ENCODE measurements around the gene TMCO4. TPM values are rescaled to one million over a fixed set of nuclear protein-coding genes. Genes with fewer than 3 reads are reported as not detected.

TMCO4 gene
- total and polyA plus RNA-seq, 2 donors (not counting 1 experiment from before 2014, with no cell fraction given) = 21.7 to 31.3 TPM

DNA sequence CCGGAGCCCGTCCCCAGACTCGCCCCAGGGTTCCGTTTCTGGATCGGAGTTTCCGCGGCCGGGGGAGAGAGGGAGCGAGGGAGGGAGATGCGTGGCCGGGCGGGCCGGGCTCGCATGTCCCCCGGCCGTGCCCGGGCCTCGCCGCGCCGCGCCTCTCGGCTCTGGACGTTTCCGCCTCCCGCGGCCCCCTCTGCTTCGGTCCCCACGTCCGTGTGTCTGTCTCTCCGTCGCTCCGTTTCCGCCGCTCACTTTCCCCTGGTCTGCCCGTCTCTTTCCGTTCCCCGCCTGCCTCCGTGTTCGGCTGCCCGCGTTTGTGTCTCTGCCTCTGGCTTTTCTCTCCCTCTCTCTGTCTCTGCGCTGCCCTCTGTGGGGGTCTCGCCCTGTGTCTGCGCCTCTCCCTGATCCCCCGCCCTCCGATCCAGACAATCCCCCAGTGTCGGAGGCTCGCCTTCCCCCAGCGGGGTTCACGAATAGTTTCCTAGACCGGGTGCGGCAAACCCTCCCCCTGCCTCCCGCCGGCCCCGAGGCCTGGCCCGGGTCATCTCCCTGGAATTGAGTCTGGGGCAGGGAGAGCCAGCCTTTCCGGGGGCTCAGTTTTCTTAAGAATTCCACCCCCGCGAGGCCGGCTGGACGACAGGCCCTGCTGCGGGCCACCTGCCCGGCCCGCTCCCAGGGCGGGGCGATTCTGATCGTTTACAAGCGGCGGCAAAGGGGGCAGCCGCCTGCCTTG, 154.9 kb downstream of the TMCO4 start:
- peak overlapping the region; percentile 89 for H2AFZ ChIP-seq (ENCODE audit: insufficient read depth, low read depth, low read length, poor library complexity, severe bottlenecking)
- H3K9me3 Mint-ChIP-seq (ENCODE audit: insufficient read depth) = no peaks in the 10 kb centered on the region
- H3K4me1 ChIP-seq (ENCODE audit: control insufficient read depth in 2 of 2, insufficient read depth in 2 of 2, low read length in 2 of 2) = peaks cover 12 to 13% of the 10 kb centered on the region in 2 donors
- peak; percentile 23 for ATAC-seq (ENCODE audit: low read depth)
- TF ChIP-seq, protein P1, sequence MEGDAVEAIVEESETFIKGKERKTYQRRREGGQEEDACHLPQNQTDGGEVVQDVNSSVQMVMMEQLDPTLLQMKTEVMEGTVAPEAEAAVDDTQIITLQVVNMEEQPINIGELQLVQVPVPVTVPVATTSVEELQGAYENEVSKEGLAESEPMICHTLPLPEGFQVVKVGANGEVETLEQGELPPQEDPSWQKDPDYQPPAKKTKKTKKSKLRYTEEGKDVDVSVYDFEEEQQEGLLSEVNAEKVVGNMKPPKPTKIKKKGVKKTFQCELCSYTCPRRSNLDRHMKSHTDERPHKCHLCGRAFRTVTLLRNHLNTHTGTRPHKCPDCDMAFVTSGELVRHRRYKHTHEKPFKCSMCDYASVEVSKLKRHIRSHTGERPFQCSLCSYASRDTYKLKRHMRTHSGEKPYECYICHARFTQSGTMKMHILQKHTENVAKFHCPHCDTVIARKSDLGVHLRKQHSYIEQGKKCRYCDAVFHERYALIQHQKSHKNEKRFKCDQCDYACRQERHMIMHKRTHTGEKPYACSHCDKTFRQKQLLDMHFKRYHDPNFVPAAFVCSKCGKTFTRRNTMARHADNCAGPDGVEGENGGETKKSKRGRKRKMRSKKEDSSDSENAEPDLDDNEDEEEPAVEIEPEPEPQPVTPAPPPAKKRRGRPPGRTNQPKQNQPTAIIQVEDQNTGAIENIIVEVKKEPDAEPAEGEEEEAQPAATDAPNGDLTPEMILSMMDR (IDR thresholded peaks at IDR 0.05) = no peak
- peak; percentile 89 for TF ChIP-seq EZH2 (IDR thresholded peaks at IDR 0.05; ENCODE audit: borderline replicate concordance, insufficient read depth, low read depth, low read length, poor library complexity, severe bottlenecking)
- peak overlapping the region; percentile 27 for H3K27ac Mint-ChIP-seq
- peak overlapping the region in 4 of 5 experiments; percentile 19 to 67 (median 51) for H3K4me3 ChIP-seq (ENCODE audit: control extremely low read depth in 1 of 5, extremely low read depth in 1 of 5, insufficient read depth in 1 of 5, low read depth in 2 of 5, low read length in 4 of 5)
- H3K27ac ChIP-seq (ENCODE audit: low read length in 2 of 2) = no peak overlapping the region
- POLR2A ChIA-PET = no interaction called here
- no peaks in the 10 kb centered on the region for H3K36me3 ChIP-seq (replicated peaks in 1 of 2; ENCODE audit: control extremely low read depth in 1 of 2, control insufficient read depth in 1 of 2, extremely low read depth in 1 of 2, insufficient read depth in 2 of 2, low read length in 1 of 2)
- WGBS (ENCODE audit: insufficient coverage) = 6% methylated on average over 71 of the region's 71 CpGs
- CTCF ChIA-PET = no interaction called here
- H3K4me2 ChIP-seq (replicated peaks; ENCODE audit: low read depth, low read length, poor library complexity, severe bottlenecking) = peak overlapping the region; percentile 98
- no peaks in the 10 kb centered on the region for H4K20me1 ChIP-seq (ENCODE audit: control insufficient read depth, insufficient read depth, low read length, poor library complexity, severe bottlenecking)
- peaks cover 53% of the 10 kb centered on the region for H3K27me3 Mint-ChIP-seq
- intact Hi-C loops (cut with micrococcal nuclease) = no loop called here
- peaks cover 12% of the 10 kb centered on the region for H3K4me1 Mint-ChIP-seq
- no peaks in the 10 kb centered on the region for H3K79me2 ChIP-seq (ENCODE audit: control insufficient read depth, insufficient read depth, low read length)
- H3K4me3 Mint-ChIP-seq = peak overlapping the region; percentile 85
- H3K9me3 ChIP-seq (ENCODE audit: control extremely low read depth in 1 of 3, control insufficient read depth in 2 of 3, insufficient read depth in 1 of 3, low read length in 2 of 3) = peaks cover 0 to 6% (median 0%) of the 10 kb centered on the region in 3 donors
- peaks cover 0 to 49% (median 26%) of the 10 kb centered on the region in 4 experiments for H3K27me3 ChIP-seq (replicated peaks in 1 of 4; ENCODE audit: control extremely low read depth in 1 of 4, control insufficient read depth in 3 of 4, insufficient read depth in 4 of 4, low read length in 3 of 4)
- H3K9ac ChIP-seq (ENCODE audit: low read length) = peak overlapping the region; percentile 68
- peak; percentile 61 for DNase-seq

DNA sequence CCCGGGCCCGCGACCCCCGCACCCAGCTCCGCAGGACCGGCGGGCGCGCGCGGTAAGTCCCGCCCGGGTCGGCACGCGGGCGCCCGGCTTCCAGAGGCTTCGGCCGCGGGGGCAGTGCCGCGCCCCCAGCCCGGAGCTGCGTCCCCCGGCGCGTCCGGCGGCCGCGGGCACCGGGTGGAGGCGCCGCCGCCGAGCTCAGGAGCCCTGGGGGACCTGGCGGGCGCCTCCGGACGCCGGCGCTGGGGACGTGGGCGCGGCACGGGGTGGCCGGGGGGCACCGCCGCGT, 155.4 kb downstream of the TMCO4 start:
- Histone ChIP-seq H3K4me1 (ENCODE audit: control insufficient read depth in 2 of 2, insufficient read depth in 2 of 2, low read length in 2 of 2) (peaks cover 12 to 13% of the 10 kb centered on the region in 2 donors), H3K9me3 (ENCODE audit: control extremely low read depth in 1 of 3, control insufficient read depth in 2 of 3, insufficient read depth in 1 of 3, low read length in 2 of 3) (peaks cover 0 to 6% (median 0%) of the 10 kb centered on the region in 3 donors), H3K36me3 (replicated peaks in 1 of 2; ENCODE audit: control extremely low read depth in 1 of 2, control insufficient read depth in 1 of 2, extremely low read depth in 1 of 2, insufficient read depth in 2 of 2, low read length in 1 of 2) (no peaks in the 10 kb centered on the region), H3K79me2 (ENCODE audit: control insufficient read depth, insufficient read depth, low read length) (no peaks in the 10 kb centered on the region), H3K4me2 (replicated peaks; ENCODE audit: low read depth, low read length, poor library complexity, severe bottlenecking) (peak overlapping the region; percentile 98), H3K27ac (ENCODE audit: low read length in 2 of 2) (no peak overlapping the region), H3K9ac (ENCODE audit: low read length) (peak overlapping the region; percentile 68), H3K27me3 (replicated peaks in 1 of 4; ENCODE audit: control extremely low read depth in 1 of 4, control insufficient read depth in 3 of 4, insufficient read depth in 4 of 4, low read length in 3 of 4) (peaks cover 0 to 49% (median 26%) of the 10 kb centered on the region in 4 experiments), H4K20me1 (ENCODE audit: control insufficient read depth, insufficient read depth, low read length, poor library complexity, severe bottlenecking) (no peaks in the 10 kb centered on the region), H2AFZ (ENCODE audit: insufficient read depth, low read depth, low read length, poor library complexity, severe bottlenecking) (peak overlapping the region; percentile 89), H3K4me3 (ENCODE audit: control extremely low read depth in 1 of 5, extremely low read depth in 1 of 5, insufficient read depth in 1 of 5, low read depth in 2 of 5, low read length in 4 of 5) (peak overlapping the region in 3 of 5 experiments; percentile 46 to 67 (median 56))
- peaks cover 52% of the 10 kb centered on the region for H3K27me3 Mint-ChIP-seq
- intact Hi-C loops (cut with micrococcal nuclease) = no loop called here
- peaks cover 12% of the 10 kb centered on the region for H3K4me1 Mint-ChIP-seq
- WGBS (ENCODE audit: insufficient coverage) = under 1% methylated on average over 51 of the region's 51 CpGs
- DNase-seq (no peak), ATAC-seq (ENCODE audit: low read depth) (no peak)
- H3K4me3 Mint-ChIP-seq = no peak overlapping the region
- H3K9me3 Mint-ChIP-seq (ENCODE audit: insufficient read depth) = no peaks in the 10 kb centered on the region
- no peak for TF ChIP-seq EZH2 (IDR thresholded peaks at IDR 0.05; ENCODE audit: borderline replicate concordance, insufficient read depth, low read depth, low read length, poor library complexity, severe bottlenecking)
- TF ChIP-seq, protein P1 (IDR thresholded peaks at IDR 0.05) = no peak
- CTCF ChIA-PET = no interaction called here
- no peak overlapping the region for H3K27ac Mint-ChIP-seq
- POLR2A ChIA-PET = no interaction called here

Data from B cell (primary cell).